Body of pancreas (tissue), 4 donors: Measurements from ENCODE around the gene PACS1. TPM values are rescaled to one million over a fixed set of nuclear protein-coding genes. Genes with fewer than 3 reads are reported as not detected.
A peak's percentile ranks its signal among the peaks of the same experiment; 100 is the strongest.

Source experiments
- ATAC-seq: fragments of 150-250 bp; one replicate; pipeline ENCODE4 v1.9.1; 2016
- DNase-seq, 4 donors: peaks; one replicate each; pipeline ENCODE4 v3.0.0-alpha.2; 2019
- H3K27ac ChIP-seq, 4 donors: fragments of 200-600 bp; sonication (generic); 1 replicate in 3 of 4; 2 replicates in 1 of 4; pipeline versions ENCODE4 v1.5.1 to v1.6.1; 2016 to 2019; ENCODE audit warnings: mild to moderate bottlenecking in 1 of 4, mixed read lengths in 1 of 4, moderate library complexity in 1 of 4
- H3K27me3 ChIP-seq, 2 donors: fragments of 200-600 bp; sonication (generic); one replicate each; pipeline ENCODE4 v1.6.0; 2016; ENCODE audit warnings: mild to moderate bottlenecking in 1 of 2
- H3K36me3 ChIP-seq, 2 donors: fragments of 200-600 bp; sonication (generic); replicated peaks in 1 of 2; 2 replicates each; pipeline ENCODE4 v1.5.1; 2016; ENCODE audit warnings: low read depth in 2 of 2; ENCODE audit not compliant: insufficient read depth in 1 of 2
- H3K4me1 ChIP-seq: fragments of 200-600 bp; sonication (generic); one replicate; pipeline ENCODE4 v1.6.0; 2016
- H3K4me3 ChIP-seq, 2 donors: fragments of 200-600 bp; sonication (generic); 1 replicate in 1 of 2; 2 replicates in 1 of 2; pipeline ENCODE4 v1.5.1; 2016 to 2019
- H3K9me3 ChIP-seq, 3 donors: fragments of 200-600 bp; sonication (generic); 1 replicate in 2 of 3; 2 replicates in 1 of 3; pipeline ENCODE4 v1.5.1; 2016
- CTCF ChIP-seq, 7 experiments: fragments of 450-650 bp in 4 of 7; fragments of 200-600 bp in 3 of 7; sonication (generic) in 3 of 7; IDR thresholded peaks; one replicate each; pipeline ENCODE4 v1.5.1; 2016 to 2019; ENCODE audit warnings: antibody characterized with exemption in 7 of 7
- POLR2A ChIP-seq, 3 donors: fragments of 450-650 bp; IDR thresholded peaks; one replicate each; pipeline ENCODE4 v1.6.1; 2016; ENCODE audit warnings: antibody characterized with exemption in 3 of 3, mild to moderate bottlenecking in 2 of 3
- WGBS, 2 donors: methylation state at CpG; one replicate each; pipeline ENCODE4 v1.1.5; 2017; 5-methylcytosine and 5-hydroxymethylcytosine counted together
- intact Hi-C: fragments of 100-400 bp; cut with DNase I; formaldehyde crosslinking; loops from one replicate; pipeline ENCODE4 v1.15.1; 2023
- total RNA-seq, 2 donors: library from RNA; depleted of rRNA; stranded (reverse); fragments of >200 nt; gene quantifications; one replicate each; pipeline ENCODE4 v1.1.0, GENCODE V29; 2016

PACS1 gene
- total RNA-seq, 2 donors from 2014 or later: 17.5 to 19.7 TPM

GRCh38 chr11:66068154-66068821, 1.8 kb upstream of the PACS1 start:
- Histone ChIP-seq H3K27me3 (no peaks in the 10 kb centered on the region), H3K4me3 (no peak overlapping the region), H3K9me3 (no peaks in the 10 kb centered on the region), H3K27ac (peak overlapping the region; percentile 67 to 95 (median 88)), H3K4me1 (peaks cover 31% of the 10 kb centered on the region), H3K36me3 (peaks cover 5 to 28% of the 10 kb centered on the region in 2 donors)
- 34 to 36% methylated on average over 10 to 17 of the region's 17 CpGs for WGBS, 2 donors
- ATAC-seq: peak; percentile 39
- intact Hi-C loops: loop anchor here (10.0 kb wide), 1 partner anchor 67 kb away; no protein-coding TSS in a partner anchor
- peak; percentile 73 to 81 (median 76) for DNase-seq
- TF ChIP-seq POLR2A (IDR thresholded peaks at IDR 0.05) (no peak), CTCF (IDR thresholded peaks at IDR 0.05) (peak; percentile 72 to 88 (median 85))

GRCh38 chr11:66068923-66069714, 953 bp upstream of the PACS1 start:
- Histone ChIP-seq H3K9me3 (no peaks in the 10 kb centered on the region), H3K4me3 (no peak overlapping the region), H3K36me3 (peaks cover 5 to 21% of the 10 kb centered on the region in 2 donors), H3K4me1 (peaks cover 31% of the 10 kb centered on the region), H3K27me3 (no peaks in the 10 kb centered on the region), H3K27ac (peak overlapping the region; percentile 67 to 95 (median 88))
- TF ChIP-seq CTCF (IDR thresholded peaks at IDR 0.05) (peak in 2 of 7 experiments; percentile 4 to 6), POLR2A (IDR thresholded peaks at IDR 0.05) (no peak)
- intact Hi-C loops: loop anchor here (10.0 kb wide), 1 partner anchor 66 kb away; no protein-coding TSS in a partner anchor
- DNase-seq (peak; percentile 56 to 77 (median 70)), ATAC-seq (peak; percentile 34)
- 10 to 22% methylated on average over 14 of the region's 14 CpGs for WGBS, 2 donors

GRCh38 chr11:66070604-66071380, 720 bp downstream of the PACS1 start:
- peak overlapping the region; percentile 50 to 84 for H3K4me3 ChIP-seq
- WGBS, 2 donors: 1 to 5% methylated on average over 13 to 33 of the region's 60 CpGs
- H3K27me3 ChIP-seq: no peaks in the 10 kb centered on the region
- TF ChIP-seq POLR2A (IDR thresholded peaks at IDR 0.05) (peak in 1 of 3 donors; percentile 22), CTCF (IDR thresholded peaks at IDR 0.05) (no peak)
- peak; percentile 52 to 71 (median 59) for DNase-seq
- H3K9me3 ChIP-seq: no peaks in the 10 kb centered on the region
- intact Hi-C loops: no loop called here
- peak overlapping the region; percentile 67 to 95 (median 83) for H3K27ac ChIP-seq
- peaks cover 5 to 17% of the 10 kb centered on the region in 2 donors for H3K36me3 ChIP-seq
- ATAC-seq: peak; percentile 34
- peaks cover 31% of the 10 kb centered on the region for H3K4me1 ChIP-seq

GRCh38 chr11:66071381-66071801, 1.3 kb downstream of the PACS1 start:
- H3K4me1 ChIP-seq: peaks cover 31% of the 10 kb centered on the region

More at GRCh38 chr11:66071381-66071801, 1.3 kb downstream of the PACS1 start:
- H3K9me3 ChIP-seq: no peaks in the 10 kb centered on the region
- intact Hi-C loops: no loop called here
- peak overlapping the region in 3 of 4 donors; percentile 79 to 95 (median 87) for H3K27ac ChIP-seq
- no peaks in the 10 kb centered on the region for H3K27me3 ChIP-seq
- H3K36me3 ChIP-seq: peaks cover 0 to 13% of the 10 kb centered on the region in 2 donors
- WGBS, 2 donors: 31 to 44% methylated on average over 2 of the region's 2 CpGs
- H3K4me3 ChIP-seq: peak overlapping the region in 1 of 2 donors; percentile 84
- DNase-seq (no peak), ATAC-seq (no peak)
- no peak for TF ChIP-seq POLR2A (IDR thresholded peaks at IDR 0.05)
- TF ChIP-seq CTCF (IDR thresholded peaks at IDR 0.05): no peak
